GM10248 (cell line): Measurements from ENCODE around the gene PIEZO2.

Experiments used
- CTCF ChIA-PET: fragments of 300-600 bp; sonication (Branson Sonifier 250); formaldehyde crosslinking; extraction: SDS; loops from one replicate; lab custom pipeline; 2021; ENCODE audit warnings: antibody characterized with exemption; lab: Yijun Ruan, JAX
- POLR2A ChIA-PET: fragments of 350-650 bp; sonication (Branson Sonifier 250); formaldehyde crosslinking; extraction: SDS; loops from one replicate; lab custom pipeline; 2020; ENCODE audit warnings: antibody characterized with exemption; lab: Yijun Ruan, JAX
- DNase-seq: peaks from one replicate; pipeline ENCODE4 v3.0.0; 2012; ENCODE audit errors: extremely low spot score
- CTCF ChIP-seq: IDR thresholded peaks from 2 replicates; pipeline ENCODE4 v1.5.1; 2012; ENCODE audit warnings: mild to moderate bottlenecking, low read depth; ENCODE audit errors: extremely low read depth, missing control alignments, control extremely low read depth

The PIEZO2 gene

GRCh38 chr18:10913919-10914318 is 235.4 kb downstream of the PIEZO2 start:
- ChIA-PET CTCF (no interaction called here), POLR2A (no interaction called here)
- TF ChIP-seq CTCF = no peak

GRCh38 chr18:10912790-10913545 is 236.4 kb downstream of the PIEZO2 start:
- POLR2A ChIA-PET = no interaction called here
- no peak for DNase-seq
- CTCF ChIA-PET = no interaction called here
- no peak for TF ChIP-seq CTCF

More at GRCh38 chr18:10913919-10914318, 235.4 kb downstream of the PIEZO2 start:
- DNase-seq = no peak

- CTCF ChIA-PET = interaction anchor here (1.0 to 1.6 kb wide), 5 partner anchors 10 to 58 kb away, joined by 3 to 7 read pairs (median 3); no protein-coding TSS in a partner anchor
- no peak for DNase-seq
- TF ChIP-seq CTCF = no peak
- POLR2A ChIA-PET = no interaction called here
Measured at GRCh38 chr18:10909724-10910123, 239.6 kb downstream of the PIEZO2 start.

DNA sequence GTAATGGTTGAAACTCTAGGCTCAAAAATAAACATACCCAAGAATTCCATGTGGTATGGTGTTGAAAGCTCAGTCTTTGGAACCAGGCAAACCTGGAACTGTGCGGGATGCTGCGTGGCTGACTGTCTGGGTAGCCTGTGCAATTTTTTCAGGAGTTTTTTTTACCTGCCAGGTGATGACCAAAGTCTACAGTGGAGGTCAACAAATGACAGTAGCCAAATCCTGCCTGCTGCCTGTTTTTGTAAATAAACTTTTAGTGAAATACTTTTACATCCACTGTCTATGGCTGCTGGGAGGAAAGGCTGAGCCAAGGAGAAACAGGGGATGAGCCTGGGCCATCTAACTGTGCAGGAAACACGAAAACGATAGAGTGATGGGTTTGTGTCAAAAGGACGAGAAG is 240.6 kb downstream of the PIEZO2 start:
- no peak for DNase-seq
- POLR2A ChIA-PET = no interaction called here
- CTCF ChIA-PET = interaction anchor here (1.0 to 1.6 kb wide), 4 partner anchors 14 to 26 kb away, joined by 3 to 7 read pairs (median 4); no protein-coding TSS in a partner anchor
- TF ChIP-seq CTCF = no peak

GRCh38 chr18:10907749-10908148 is 241.6 kb downstream of the PIEZO2 start:
- DNase-seq = no peak
- CTCF ChIA-PET = interaction anchor here (1.1 to 1.6 kb wide), 3 partner anchors 9 to 22 kb away, joined by 3 to 5 read pairs (median 4); no protein-coding TSS in a partner anchor
- no peak for TF ChIP-seq CTCF
- POLR2A ChIA-PET = no interaction called here

- ChIA-PET CTCF (interaction anchor here (2.1 to 3.3 kb wide), 3 partner anchors 8 to 50 kb away, joined by 7 to 12 read pairs (median 8); no protein-coding TSS in a partner anchor), POLR2A (no interaction called here)
- DNase-seq = no peak
Measured at GRCh38 chr18:10901329-10901728, 248.0 kb downstream of the PIEZO2 start.

More at GRCh38 chr18:10901329-10901728, 248.0 kb downstream of the PIEZO2 start:
- TF ChIP-seq CTCF = no peak
